ENCODE data around the gene ZBTB33.

Gene ZBTB33, protein sequence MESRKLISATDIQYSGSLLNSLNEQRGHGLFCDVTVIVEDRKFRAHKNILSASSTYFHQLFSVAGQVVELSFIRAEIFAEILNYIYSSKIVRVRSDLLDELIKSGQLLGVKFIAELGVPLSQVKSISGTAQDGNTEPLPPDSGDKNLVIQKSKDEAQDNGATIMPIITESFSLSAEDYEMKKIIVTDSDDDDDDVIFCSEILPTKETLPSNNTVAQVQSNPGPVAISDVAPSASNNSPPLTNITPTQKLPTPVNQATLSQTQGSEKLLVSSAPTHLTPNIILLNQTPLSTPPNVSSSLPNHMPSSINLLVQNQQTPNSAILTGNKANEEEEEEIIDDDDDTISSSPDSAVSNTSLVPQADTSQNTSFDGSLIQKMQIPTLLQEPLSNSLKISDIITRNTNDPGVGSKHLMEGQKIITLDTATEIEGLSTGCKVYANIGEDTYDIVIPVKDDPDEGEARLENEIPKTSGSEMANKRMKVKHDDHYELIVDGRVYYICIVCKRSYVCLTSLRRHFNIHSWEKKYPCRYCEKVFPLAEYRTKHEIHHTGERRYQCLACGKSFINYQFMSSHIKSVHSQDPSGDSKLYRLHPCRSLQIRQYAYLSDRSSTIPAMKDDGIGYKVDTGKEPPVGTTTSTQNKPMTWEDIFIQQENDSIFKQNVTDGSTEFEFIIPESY

DNA sequence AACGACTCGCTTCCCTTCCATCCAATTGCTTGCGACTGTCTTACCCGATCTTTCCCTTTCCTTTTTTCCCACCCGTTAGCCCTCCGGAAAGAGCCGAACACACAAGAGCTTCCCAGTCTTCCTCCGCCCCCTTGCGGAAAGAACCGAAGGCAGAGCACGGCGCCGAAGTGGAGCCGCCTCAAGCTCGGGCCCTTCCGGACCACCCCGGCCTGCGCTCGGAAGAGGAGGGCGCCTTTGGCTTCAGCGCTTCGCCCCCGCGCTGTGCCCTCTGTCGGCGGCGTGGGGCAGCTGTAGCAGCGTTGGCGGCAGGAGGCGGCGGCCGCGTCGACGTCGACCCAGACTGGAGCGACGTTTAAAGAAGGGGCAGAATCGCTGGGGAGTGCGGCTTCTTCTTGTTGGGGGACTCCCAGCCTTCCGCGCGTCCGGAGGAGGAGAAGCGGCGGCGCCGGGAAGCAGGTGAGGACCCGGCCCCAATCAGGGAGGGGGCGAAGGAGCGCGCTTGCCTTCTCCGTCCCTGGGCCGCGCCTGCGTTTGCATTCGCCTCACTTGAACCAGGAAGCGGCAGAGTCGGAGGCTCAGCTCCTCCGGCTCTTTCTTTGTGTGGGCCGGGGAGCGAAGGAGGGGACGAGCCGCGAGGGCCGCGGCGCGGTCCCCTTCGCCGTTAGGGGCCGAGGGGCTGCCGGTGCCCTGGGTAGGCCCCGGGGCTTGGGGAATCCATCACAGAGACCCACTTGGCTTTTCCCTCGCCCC lies at the start of gene ZBTB33:
Gene ZBTB33, plus strand, starts transcription at position 291 of the 750 bp plus-strand sequence. CDS start 2,604 bp downstream, outside the sequence.
- DNase-seq: peak; percentile 83 to 91

DNA sequence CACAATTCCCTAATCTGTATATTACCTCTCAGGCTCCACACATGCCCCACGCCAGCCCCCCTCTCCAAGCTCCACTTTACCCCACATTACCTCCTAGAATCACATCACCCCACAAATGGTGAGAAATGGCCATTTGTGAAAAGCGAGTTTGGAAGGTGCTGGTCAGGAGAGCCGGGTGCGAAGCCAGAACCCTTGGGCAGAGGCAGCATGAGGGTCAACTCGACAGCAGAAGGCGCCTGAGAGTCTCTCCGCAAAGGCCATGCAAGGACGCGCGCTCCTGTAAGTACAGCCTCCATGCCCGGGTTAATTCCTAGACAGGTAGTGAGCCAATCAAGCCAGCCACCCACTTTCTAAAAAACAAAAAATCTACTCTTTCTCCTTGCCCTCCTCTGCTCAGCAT lies 49.8 kb upstream of the ZBTB33 start:
- no peak for DNase-seq

DNA sequence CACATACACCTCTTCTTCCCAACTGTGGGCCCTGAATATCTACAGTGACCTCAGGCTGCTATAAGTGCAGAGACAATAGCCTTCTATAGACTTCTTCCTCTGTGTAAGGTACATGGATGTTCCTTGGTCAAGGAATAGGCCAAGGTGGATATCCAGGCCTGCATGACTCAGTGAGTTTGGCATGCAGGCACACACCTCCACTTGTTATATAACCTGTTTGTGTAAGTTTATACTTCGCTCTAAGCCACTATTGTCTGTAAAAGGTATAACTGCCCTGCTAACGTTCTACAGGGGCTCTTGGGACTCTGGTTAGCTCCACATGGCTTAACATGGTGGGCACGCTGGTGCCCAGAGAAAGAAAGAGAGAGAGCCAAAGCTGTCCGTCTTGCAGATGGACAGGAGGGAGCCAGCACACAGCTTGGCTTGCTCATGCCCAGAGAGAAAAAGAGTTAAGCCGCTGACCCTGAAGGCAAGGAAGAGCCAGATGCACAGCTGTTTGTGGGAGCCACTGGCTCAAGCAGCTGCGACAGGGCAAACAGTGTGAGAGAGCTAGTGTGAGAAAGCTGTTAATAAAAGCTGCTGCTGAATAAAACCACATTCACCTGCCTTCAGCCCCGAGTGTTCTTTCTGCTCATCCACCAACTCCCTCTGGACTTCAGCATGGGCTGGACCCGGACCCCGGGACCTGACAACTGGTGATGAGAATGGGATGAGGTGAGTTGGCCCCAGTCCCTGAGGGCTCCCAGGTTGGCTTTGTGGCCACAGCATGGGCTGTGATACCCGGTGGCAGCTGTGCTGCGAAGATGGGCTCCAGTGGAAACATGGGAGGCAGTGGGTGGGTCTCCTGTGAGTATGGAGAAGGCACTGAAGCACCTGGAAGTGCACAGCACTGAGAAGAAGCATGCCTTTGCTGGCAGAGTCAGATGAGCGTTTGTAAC lies 44.5 kb upstream of the ZBTB33 start:
- DNase-seq: no peak

DNA sequence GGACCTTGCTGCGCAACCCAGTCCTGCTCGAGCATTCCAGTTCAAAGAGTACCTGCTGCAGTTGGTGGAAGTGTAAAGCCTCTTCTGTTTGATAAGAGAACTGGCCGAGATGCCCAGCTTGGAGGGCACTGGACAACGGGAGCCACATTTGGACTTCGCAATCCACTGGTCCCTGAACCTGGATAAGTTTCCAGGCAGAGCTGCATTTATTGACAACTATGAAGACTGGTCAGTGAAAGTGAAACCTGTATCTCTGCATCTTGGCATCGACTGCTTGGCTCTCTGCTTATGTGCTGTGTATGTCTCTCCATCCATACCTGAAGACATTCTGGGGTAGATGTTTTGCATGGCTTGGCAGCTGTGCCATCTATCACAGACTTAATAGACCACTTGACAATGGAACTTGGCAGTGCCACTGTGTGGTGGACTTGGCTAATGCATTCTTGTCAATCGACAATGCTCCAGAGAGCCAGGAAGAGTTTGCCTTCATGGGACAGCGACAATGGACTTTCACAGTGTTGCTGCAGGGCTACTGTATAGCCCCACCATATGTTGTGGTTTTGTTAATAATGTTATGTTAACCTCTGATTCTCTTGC lies 43.5 kb upstream of the ZBTB33 start:
- no peak for DNase-seq

DNA sequence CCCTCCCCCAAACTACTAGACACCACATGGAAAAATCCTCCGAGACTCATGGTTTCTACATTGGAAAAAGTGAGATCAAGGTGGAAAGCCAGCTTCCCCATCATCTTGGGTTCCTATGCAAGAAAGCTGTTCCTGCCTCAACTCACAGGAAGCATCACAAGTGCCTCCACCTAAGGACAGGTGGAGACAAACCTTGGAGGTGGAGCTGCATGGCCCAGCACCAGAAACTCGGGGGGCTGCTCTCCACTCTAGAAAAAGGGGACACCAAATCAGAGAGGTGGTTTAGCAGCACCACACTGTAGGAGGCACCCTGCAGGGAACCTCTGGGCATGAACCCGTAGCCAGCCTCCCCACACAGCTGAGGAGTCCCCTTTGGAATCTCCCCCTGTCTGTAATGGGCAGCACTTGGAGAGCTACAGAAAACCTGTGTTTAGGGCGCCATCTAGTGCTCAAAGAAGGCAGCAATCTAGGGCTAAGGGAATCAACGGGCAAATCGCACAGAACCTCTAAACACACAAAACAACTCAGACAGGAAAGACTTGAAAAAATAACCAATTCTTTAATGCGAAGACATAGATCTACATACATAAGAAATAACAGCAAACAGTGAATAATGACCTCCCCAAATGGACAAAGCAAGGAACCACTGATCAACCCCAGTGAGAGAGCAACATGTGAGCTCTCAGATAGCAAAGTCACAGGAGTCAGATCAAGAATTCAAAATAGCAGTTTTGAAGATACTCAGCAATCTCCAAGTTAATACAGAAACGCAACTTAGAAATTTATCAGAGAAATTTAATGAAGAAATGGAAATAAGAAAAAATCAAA lies 37.0 kb upstream of the ZBTB33 start:
- peak; percentile 62 to 63 for DNase-seq

DNA sequence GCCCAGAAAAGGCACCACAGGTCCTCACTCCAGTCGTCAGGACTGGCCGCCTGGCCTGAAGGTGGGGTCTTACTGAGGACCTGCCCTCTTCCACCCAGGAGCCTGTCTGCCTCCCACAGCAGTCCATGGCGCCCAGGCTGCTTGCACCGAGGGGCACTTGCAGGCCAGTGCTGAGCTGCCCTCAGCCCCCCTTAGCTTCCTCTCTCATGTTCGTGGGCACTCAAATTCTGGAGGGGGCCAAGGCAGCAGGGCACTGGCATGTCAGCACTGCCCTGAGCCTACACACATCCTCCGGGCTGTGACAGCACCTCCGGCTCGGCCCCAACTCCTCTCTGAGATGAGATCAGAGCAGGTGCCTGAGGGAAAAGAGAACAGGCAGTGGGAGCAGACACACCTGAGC lies 27.2 kb upstream of the ZBTB33 start:
- no peak for DNase-seq

DNA sequence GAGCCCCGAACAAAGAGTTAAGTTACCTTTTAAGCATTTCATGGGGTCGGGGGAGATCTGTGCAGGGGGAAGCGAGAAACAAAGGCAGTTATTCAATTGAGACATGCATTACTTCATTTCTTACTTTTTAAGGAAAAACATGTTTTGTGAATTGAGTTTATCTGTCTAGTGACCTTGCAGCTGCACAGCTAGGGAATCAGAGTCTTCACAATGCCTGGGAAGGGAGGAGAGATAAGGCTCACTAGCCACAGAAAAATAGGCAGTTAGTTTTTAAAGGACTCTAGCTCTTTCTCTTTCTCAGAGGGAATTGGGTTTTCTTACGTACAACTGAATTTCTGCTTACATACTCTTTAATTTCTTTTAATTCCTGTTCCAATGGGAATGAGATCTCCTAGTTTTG lies 26.2 kb upstream of the ZBTB33 start:
- no peak for DNase-seq

DNA sequence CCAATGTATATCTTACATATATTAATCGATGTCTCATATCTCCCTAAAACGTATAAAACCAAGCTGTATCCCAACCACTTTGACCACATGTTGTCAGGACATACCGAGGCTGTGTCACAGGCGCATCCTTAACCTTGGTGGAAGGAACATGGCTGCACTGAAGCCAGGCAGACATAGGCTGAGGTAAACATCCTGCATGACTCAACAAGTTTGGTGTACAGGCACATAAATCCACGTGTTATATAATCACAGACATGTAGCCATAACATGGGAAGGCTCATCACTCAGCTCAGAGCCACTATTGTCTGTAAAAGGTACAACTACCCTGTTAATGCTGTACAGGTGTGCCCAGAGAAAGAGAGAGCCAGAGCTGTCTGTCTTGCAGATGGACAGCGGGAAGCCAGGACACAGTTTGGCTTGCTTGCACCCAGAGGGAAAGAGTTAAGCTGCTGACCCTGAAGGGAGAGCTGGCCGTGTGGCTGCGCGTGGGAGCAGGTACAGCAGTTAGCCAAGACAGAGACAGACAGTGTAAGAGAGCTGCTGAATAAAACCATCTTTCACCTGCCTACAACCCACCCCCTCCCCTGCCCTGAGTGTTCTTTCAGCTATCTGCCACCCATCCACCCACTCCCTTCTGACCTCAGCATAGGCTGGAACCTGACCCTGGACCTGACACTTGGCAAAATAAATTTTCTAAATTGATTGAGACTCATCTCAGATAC lies 22.3 kb upstream of the ZBTB33 start:
- DNase-seq: no peak

DNA sequence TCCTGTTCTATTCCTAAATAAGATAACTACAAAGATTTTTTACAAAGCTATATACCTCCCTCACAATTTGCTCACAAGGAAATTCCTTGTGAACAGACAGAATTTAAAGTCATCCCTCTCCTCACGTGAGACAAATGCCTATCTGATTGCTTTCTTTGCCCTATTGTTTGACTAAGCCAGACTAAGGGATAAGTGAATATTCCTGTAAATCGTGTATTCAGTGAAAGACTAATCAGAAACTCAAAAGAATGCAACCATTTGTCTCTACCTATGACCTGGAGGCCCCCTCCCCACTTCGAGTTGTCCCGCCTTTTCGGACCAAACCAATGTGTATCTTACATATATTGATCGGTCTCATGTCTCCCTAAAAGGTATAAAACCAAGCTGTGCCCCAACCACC lies 15.3 kb upstream of the ZBTB33 start:
- DNase-seq: no peak

DNA sequence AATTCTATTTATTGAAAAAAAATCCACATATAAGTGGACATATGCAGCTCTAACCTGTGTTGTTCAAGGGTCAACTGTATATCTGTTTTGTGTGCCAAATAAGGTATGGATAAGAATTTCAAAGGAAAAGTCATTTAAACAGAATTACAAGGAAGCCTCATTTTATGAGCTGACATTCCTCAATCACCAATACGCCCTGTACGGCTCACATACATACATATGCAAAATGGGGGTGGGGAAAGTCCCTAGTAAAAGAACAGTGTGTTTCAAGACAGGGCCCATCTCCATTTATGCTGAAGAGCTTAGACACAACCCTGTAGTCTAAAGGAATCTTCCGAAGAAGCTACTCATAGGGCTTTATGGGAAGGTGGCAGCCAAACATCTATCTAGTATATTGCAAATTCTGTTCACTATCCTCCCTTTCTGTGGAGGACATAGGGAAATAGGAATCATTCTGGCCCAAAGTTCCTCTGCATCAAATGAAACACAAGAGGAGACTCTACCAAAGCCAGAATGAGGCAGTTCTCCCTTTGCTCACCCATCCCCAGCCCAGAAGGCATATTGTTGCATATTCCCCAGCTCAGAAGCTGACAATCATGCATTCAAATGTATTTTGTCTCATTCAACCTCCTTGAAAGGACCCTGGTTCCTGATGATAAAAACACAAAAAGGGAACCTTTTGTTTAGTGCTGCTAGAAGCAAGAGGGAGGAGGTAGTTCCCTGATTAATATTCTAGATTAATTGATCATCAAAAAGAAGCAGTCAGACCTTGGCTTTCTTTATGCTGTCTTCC lies 13.7 kb upstream of the ZBTB33 start:
- no peak for DNase-seq

DNA sequence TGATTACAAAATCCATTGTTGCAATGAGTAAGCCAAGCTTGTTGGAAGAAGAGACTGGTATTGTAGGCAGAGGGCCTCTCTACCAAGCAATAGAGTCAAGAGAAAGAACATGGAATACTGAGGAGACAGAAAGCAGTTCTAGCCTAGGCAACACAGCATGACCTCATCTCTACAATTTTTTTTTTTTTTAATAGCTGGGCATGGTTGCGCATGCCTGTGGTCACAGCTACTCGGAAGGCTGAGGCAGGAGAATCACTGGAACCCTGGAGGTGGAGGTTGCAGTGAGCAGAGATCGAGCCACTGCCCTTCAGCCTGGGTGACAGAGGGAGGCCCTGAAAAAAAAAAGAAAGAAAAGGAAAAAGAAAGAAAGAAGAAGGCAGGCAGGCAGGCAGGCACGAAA lies 11.7 kb upstream of the ZBTB33 start:
- no peak for DNase-seq

DNA sequence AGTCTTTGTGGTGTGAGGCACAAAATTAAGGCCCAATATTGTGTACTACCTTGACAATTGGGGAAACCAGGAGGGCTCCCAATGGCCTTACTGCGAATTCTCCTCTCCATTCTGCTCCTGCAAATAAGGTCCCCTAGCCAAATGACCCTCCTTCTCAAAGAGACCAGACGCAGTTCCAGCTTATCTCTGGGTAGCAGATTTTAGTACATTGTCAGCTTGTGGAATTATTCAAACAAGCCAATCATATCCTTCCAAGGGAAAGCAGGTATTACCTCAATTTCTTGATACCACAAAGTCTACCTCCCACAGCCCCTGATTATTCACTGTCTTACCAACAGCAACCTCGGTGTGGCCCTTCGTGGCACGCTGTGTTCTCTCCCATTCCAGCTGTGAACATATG lies 7.8 kb upstream of the ZBTB33 start:
- DNase-seq: no peak

DNA sequence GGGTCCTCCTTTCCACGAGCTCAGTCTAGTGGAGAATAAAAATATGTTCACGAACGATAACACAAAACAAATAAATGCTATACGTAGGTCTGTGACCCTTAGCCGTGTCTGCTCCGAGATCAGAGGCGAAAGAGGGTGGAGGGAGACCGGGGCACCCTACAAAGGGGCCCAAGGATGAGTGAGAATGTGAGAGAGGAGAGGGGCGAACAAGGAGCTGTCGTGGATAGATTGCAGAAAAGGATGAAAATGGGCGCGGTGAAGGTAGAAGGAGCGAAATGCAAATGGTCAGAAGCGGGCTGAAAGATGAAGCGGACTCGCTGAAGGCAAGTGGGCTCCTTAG lies 6.2 kb upstream of the ZBTB33 start:
- DNase-seq: peak in 1 of 2 experiments; percentile 17

DNA sequence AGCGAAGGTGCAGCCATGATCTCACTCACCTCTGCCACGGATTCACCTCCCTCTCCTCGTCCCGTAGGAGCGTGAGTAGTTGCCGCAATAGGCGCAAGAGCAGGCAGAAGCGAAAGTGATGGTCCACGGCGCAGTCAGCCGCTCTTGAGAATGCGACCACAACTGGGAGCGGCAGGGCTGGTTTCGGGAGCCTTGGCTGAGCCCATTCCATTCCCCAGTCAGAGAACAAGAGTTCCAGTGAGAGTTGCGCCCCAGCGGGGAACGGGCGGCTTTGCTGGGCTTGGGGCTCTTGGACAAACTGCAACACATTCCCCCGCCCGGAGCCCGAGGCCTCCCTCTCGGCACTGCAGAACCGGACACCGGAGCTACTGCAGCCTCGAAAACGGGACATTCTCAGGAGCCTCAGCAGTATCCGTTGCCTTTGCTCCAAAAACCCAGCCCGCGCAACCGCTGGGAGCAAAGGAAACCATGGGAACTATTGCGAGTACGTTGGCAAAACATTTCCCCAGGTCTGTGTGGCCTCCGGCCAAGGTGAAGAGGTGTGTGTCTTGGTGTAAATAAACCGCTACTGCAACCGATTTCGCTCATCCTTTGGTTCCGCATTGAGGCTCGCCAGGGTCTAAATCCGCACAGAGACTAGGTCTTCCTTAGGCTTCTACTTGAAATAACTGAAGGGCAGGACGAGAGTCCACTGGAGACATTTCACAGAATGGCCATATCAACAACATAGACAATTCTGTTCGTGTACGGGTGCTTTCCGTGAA lies 5.7 kb upstream of the ZBTB33 start:
- peak; percentile 70 to 77 for DNase-seq

DNA sequence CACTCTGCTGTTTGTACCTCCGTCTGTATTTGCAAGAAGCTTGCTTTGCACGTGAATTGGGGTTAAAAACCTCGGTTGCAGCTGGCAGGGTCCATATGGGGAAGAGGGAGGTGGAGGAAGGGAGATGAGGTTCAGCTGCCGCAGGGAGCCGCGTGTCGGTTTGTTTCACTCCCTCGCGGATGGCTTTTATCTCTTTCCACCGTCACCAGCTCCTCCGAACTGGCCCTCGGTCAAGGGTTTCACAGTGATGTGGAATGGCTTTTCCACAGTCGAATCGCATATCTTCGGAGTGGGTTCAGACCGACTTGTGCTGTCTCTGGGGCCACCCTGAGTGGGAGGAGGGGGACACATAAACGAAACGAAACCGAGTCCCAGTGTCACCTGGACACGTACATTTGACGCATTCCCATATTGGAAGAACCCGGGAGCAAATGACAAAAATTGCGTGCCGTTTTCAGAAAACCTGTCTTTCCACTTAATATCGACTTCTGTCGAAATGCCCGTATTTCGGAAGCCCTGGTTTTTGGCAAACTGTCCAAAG lies 929 bp downstream of the ZBTB33 start:
- peak; percentile 4 to 16 for DNase-seq

DNA sequence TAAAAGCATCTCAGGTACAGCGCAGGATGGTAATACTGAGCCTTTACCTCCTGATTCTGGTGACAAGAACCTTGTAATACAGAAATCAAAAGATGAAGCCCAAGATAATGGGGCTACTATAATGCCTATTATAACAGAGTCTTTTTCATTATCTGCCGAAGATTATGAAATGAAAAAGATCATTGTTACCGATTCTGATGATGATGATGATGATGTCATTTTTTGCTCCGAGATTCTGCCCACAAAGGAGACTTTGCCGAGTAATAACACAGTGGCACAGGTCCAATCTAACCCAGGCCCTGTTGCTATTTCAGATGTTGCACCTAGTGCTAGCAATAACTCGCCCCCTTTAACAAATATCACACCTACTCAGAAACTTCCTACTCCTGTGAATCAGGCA lies 3.2 kb downstream of the ZBTB33 start:
- DNase-seq: no peak

DNA sequence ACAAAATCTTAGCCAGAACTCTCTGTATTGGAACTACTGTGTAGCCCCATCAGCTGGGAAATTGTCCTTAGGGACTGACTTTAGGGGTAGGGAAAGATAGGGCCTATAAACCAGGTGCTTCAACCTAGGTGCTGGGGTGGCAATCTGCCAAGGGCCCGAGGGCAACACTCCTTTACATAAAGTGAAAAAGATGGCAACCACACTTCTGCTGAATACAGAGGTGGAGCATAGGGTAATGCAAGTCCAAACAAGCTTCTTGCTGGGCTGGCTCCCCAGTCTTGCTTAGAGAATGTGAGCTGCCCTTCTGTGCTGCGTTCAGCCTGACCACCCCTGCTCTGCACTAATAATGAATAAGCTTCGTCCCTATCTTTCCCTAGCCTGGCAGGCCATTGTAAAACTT lies 9.8 kb downstream of the ZBTB33 start:
- no peak for DNase-seq

DNA sequence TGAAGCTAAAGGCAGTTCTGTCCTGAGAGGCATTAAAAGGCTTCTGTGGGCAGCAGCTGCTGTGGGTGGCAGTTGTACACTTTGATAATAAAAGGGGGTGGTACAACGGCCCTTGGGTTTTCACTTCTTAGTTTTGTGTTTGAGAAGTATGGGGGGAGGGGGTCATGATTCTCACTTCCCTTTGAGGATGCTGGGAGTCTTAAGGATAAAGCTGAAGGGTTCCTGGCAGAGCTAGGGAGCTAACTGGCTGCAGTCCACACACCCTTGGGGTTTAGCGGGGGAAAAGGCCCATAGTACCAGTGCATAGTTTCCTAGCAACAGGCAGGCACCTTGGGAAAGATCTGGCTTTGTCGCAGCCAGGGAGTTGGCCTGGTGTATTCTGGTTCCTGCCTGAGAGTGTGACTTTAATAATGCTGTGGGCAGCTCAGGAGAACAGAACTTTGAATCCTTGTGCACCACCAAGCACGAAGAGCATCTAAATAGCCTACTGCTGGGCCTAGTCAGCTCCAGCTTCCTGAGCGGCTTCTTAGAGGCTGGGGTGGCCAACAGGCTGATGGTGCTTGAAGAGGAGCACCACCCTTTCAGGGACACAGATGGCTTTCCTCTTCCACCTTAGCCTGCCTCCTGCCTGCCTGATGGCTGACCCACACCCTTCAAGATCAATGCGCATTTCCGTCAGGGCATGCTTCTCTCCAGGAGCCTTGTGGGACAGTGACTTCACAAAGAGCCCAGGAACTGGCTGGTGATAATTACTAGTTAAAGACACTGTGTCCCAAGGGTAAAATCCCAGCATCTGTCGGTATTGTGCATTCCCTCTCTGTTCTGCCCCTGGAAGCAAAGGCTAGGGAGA lies 12.5 kb downstream of the ZBTB33 start:
- no peak for DNase-seq

Measured in Kasumi-1 (cell line).